ENCODE measurements around the gene WDR82.

The WDR82 gene

DNA sequence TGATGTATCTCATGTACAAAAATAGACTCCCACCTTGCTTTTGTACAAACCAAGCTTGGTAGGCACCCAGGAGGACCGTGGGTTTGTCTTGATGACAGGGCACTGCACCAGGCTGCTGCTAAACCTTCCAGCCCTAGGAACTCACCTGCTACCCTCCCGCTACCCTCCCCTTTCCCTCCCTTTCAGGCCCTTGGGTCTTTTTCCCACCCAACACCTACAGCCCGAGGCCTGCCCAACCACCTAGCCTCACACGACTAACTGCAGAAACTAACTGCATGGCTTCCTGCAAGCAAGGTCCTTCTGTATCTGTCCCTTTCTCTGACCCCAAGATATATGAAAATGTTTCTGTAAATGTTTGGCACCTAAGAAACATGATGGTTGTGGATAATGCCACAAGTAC, 21.8 kb downstream of the WDR82 start:
- no peak overlapping the region for H3K4me3 ChIP-seq (ENCODE audit: low read depth, low read length)
- TF ChIP-seq, protein P1, sequence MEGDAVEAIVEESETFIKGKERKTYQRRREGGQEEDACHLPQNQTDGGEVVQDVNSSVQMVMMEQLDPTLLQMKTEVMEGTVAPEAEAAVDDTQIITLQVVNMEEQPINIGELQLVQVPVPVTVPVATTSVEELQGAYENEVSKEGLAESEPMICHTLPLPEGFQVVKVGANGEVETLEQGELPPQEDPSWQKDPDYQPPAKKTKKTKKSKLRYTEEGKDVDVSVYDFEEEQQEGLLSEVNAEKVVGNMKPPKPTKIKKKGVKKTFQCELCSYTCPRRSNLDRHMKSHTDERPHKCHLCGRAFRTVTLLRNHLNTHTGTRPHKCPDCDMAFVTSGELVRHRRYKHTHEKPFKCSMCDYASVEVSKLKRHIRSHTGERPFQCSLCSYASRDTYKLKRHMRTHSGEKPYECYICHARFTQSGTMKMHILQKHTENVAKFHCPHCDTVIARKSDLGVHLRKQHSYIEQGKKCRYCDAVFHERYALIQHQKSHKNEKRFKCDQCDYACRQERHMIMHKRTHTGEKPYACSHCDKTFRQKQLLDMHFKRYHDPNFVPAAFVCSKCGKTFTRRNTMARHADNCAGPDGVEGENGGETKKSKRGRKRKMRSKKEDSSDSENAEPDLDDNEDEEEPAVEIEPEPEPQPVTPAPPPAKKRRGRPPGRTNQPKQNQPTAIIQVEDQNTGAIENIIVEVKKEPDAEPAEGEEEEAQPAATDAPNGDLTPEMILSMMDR (IDR thresholded peaks at IDR 0.05; ENCODE audit: low read depth, low read length), result no peak
- DNase-seq (ENCODE audit: low read depth, low spot score), result no peak
- in situ Hi-C loops (cut with HindIII; ENCODE audit: low sequenced_read_pairs), result no loop called here

DNA sequence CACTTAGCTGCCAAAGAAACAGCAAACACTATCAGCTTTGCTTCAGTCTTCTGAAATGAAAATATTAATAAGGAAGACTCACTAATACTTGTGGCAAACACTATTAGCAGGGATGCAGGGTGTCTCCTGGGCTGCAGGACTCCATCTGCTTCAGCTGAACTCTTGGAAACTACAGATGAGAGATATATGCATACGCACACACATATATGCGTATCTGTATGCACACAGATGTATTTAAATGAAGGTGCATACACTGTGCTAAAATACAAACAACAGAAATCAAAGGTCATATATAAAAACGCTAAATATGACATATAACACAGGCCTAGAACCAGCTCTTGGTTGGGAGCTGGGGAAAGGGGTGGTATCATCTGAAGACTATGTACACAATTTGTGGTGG, 22.3 kb downstream of the WDR82 start:
- in situ Hi-C loops (cut with HindIII; ENCODE audit: low sequenced_read_pairs), result no loop called here
- TF ChIP-seq, protein P1 (IDR thresholded peaks at IDR 0.05; ENCODE audit: low read depth, low read length), result no peak
- no peak overlapping the region for H3K4me3 ChIP-seq (ENCODE audit: low read depth, low read length)
- no peak for DNase-seq (ENCODE audit: low read depth, low spot score)

DNA sequence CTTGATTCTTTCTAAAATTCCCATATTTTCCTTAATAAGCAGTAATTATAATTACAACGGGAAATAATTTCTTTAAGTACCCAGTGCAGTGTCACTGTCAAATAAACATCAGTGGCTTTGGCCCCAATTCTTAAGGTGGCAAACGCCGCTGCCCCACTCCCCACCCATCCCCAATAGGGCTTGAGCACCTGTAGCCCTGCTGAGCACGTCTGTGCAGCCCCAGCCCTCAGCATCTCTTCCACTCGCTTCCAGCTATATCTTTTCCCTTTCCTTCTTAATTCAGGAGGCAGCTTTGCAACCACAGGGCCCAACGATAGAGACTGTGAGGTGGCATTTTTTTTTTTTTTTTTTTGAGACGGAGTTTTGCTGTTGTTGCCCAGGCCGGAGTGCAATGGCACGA, 23.8 kb downstream of the WDR82 start:
- in situ Hi-C loops (cut with HindIII; ENCODE audit: low sequenced_read_pairs), result no loop called here
- TF ChIP-seq, protein P1 (IDR thresholded peaks at IDR 0.05; ENCODE audit: low read depth, low read length), result no peak
- DNase-seq (ENCODE audit: low read depth, low spot score), result no peak

DNA sequence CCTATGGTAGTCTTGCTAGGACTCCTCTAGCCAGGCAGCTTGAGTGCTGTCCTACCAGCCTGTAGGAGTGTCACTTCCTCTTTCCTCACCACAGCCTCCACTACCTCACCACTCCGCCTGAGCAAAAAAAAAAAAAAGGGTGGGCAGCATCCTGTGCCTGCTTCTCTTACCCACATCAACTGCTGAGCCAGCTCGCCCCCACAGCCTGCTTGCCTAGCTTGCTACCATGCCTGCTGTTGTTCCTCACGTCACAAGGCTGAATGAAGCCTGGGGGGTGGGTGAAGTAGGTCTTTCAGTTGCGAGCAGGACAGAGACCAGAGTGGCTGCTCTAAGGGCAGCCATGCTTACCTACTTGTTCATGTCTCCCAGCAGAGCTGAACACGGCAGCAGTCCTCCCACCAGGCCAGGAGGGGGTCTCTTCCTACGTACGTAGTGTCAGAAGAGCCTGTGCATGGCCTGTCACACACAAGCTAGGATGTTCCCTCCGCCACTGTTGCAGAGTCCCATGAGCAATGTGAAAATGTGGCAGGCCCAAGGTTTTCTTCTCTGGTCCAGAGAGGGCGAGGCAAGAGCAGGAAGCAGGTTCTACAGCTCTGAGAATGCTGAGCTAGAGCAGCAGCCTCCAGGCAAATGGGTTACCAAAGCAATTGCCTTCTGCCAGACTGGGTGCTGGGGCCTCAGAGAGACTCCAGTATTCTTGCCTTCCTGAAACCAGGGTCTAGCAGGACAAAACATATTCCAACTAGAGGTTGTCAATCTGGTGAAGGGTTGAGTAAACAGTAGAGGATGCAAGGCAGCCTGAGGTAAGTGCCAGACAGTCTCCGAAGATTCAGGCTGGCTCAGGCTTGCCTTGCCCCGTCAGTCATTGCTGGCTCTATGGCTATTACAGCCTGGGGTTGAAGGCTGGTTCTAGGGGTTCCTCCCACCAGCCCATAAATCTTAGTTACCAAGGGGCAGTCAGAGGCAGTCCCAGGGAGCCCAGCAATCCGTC, 24.8 kb downstream of the WDR82 start:
- in situ Hi-C loops (cut with HindIII; ENCODE audit: low sequenced_read_pairs), result no loop called here
- TF ChIP-seq, protein P1 (IDR thresholded peaks at IDR 0.05; ENCODE audit: low read depth, low read length), result no peak
- DNase-seq (ENCODE audit: low read depth, low spot score), result no peak
- no peak overlapping the region for H3K4me3 ChIP-seq (ENCODE audit: low read depth, low read length)

More for the DNA sequence above, 23.8 kb downstream of the WDR82 start:
- H3K4me3 ChIP-seq (ENCODE audit: low read depth, low read length), result no peak overlapping the region

DNA sequence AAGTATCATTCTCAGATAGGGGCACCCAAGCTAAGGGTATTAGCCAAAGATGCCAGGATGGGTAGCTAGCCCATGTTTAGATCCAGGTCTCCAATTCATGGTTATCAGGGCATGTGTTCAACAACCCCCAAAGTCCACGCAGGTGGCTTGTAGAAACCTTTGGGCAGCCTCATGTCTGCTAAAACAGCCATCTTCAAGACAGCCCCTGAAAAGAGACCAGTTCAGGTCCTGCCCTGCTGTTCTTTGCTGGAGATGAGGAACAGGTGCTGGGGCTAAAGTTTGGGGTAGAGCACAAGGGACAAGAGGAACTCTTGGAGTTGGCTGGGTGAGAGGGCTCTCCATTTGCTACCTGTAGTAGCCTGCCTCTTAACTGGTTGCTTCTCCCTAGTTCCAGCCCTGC, 28.3 kb downstream of the WDR82 start:
- TF ChIP-seq, protein P1 (IDR thresholded peaks at IDR 0.05; ENCODE audit: low read depth, low read length), result no peak
- in situ Hi-C loops (cut with HindIII; ENCODE audit: low sequenced_read_pairs), result no loop called here
- no peak for DNase-seq (ENCODE audit: low read depth, low spot score)
- no peak overlapping the region for H3K4me3 ChIP-seq (ENCODE audit: low read depth, low read length)

DNA sequence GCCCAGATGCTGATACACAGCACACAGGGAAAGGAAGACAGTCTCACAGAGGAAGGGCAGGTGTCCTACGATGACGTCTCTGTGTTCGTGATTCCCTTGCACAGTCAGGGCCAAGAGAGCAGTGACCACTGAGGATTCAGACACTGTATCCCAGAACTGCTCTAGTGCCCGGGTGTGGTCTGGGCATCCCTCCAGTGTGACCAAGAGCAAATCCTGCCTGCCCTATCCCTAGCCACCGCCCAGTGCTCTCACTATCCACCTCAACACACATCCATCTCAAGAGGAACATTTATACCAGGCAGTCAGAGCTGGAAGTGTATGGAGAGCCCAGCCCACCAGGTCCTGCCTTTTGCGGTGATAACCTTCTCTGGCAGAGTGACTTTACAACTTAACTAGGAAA, 28.8 kb downstream of the WDR82 start:
- in situ Hi-C loops (cut with HindIII; ENCODE audit: low sequenced_read_pairs), result no loop called here
- no peak for DNase-seq (ENCODE audit: low read depth, low spot score)
- no peak overlapping the region for H3K4me3 ChIP-seq (ENCODE audit: low read depth, low read length)
- TF ChIP-seq, protein P1 (IDR thresholded peaks at IDR 0.05; ENCODE audit: low read depth, low read length), result no peak

Measured in astrocyte of the spinal cord (primary cell).